GM13977 (cell line): ENCODE data around the gene ZFP91.

Source experiments
- DNase-seq: peaks from one replicate; pipeline ENCODE4 v3.0.0; 2012; ENCODE audit warnings: low spot score
- CTCF ChIP-seq: IDR thresholded peaks from 2 replicates; pipeline ENCODE4 v1.5.1; 2012; ENCODE audit warnings: mild to moderate bottlenecking, control low read depth; ENCODE audit not compliant: insufficient read depth; ENCODE audit errors: extremely low read depth, missing control alignments
- in situ Hi-C: fragments of 300-500 bp; cut with MboI; formaldehyde crosslinking; loops from one replicate; pipeline ENCODE4 v1.12.0; 2022; ENCODE audit warnings: low sequenced_read_pairs, low pct_unique_long_range_greater_than_20kb, mixed read lengths, inconsistent platforms; ENCODE audit not compliant: unreplicated experiment

The ZFP91 gene

DNA sequence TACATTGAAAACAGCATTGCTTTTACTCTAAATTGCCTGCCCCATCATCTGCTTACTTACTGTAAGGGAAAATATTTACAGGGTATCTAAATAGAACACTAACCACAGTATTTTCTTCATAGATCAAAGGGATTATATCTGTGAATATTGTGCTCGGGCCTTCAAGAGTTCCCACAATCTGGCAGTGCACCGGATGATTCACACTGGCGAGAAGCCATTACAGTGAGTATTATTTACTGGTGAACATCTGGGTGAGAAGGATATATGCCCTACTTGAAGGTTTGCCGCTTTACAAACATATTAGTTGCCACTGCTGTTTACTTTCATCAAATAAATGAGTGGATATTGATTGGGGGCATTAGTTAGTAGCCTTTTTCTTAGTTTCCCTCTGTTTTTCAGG lies 37.7 kb downstream of the ZFP91 start:
- DNase-seq = no peak
- in situ Hi-C loops = no loop called here
- TF ChIP-seq CTCF = no peak

DNA sequence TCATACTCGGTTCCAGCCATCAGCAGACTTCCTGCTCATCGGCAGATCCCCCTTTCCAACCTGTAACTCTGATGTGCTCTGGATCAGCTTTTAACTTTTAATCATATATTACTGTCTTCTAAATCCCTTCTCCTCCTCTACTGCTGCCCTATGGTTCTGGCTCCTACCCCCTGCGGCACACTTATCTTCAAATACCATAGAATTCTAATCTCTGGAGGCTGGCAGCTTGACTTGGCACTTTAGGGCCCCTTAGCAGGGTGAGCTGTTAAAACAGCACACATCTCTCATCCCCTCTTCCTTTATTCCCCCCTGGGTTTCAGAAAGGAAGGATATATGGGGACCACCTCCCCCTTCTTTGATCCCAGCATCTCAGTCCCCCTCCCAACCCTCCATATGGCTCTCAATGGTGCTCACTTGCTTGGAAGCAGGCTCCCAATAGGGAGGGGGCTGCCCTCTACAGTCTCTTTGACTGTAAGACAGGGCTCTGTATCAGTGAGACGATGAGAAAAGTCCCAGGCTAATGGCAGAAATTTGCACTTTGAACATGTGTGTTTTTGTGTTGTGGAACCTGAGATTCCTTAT lies 39.2 kb downstream of the ZFP91 start:
- in situ Hi-C loops = no loop called here
- TF ChIP-seq CTCF = peak; percentile 48
- no peak for DNase-seq

- in situ Hi-C loops = no loop called here
- peak; percentile 9 for DNase-seq
- no peak for TF ChIP-seq CTCF
These were observed 42.9 kb downstream of the ZFP91 start for GRCh38 chr11:58621586-58622262.

GRCh38 chr11:58622344-58622743 lies 43.5 kb downstream of the ZFP91 start, which contains the start of gene CNTF:
Gene CNTF (plus strand): TSS chr11:58622665. CDS start chr11:58622753, 88 bp downstream.
- DNase-seq = no peak
- TF ChIP-seq CTCF = no peak
- in situ Hi-C loops = no loop called here

- TF ChIP-seq CTCF = no peak
- in situ Hi-C loops = no loop called here
- DNase-seq = no peak
These were observed 46.2 kb downstream of the ZFP91 start for GRCh38 chr11:58625086-58625485.

GRCh38 chr11:58625826-58626460 lies 47.1 kb downstream of the ZFP91 start:
- in situ Hi-C loops = no loop called here
- TF ChIP-seq CTCF = no peak
- no peak for DNase-seq
